Cardiac muscle cell (in vitro differentiated cells and primary cell): Measurements from ENCODE around the gene NAGK. TPM values are rescaled to one million over a fixed set of nuclear protein-coding genes. Genes with fewer than 3 reads are reported as not detected.
"Not testable (repeated sequence)": the region's sequence is repeated elsewhere in the genome, so short reads cannot be mapped to it uniquely, and the experiment has no call there.

Experiments used
- DNase-seq, 2 donors: peaks; one replicate each; pipeline versions ENCODE4 v3.0.0 to v3.0.0-alpha.2; 2010 to 2017; ENCODE audit warnings: low read depth in 1 of 2, low spot score in 1 of 2
- H3K27ac ChIP-seq: fragments of 200-600 bp; sonication (generic); 2 replicates; pipeline ENCODE4 v1.5.1; 2016
- H3K27me3 ChIP-seq: fragments of 200-600 bp; sonication (generic); 2 replicates; pipeline ENCODE4 v1.6.0; 2016; ENCODE audit warnings: control low read depth
- H3K36me3 ChIP-seq: fragments of 200-600 bp; sonication (generic); 2 replicates; pipeline ENCODE4 v1.5.1; 2016; ENCODE audit warnings: control low read depth
- H3K4me1 ChIP-seq: fragments of 200-600 bp; sonication (generic); 2 replicates; pipeline ENCODE4 v1.8.1; 2017; ENCODE audit warnings: low read depth, mild to moderate bottlenecking, mixed run types
- H3K4me3 ChIP-seq: fragments of 200-600 bp; sonication (generic); 2 replicates; pipeline ENCODE4 v1.5.1; 2016; ENCODE audit warnings: mild to moderate bottlenecking
- H3K9me3 ChIP-seq: fragments of 200-600 bp; sonication (generic); 2 replicates; pipeline ENCODE4 v1.5.1; 2017; ENCODE audit warnings: low read depth, mild to moderate bottlenecking, control low read depth
- CTCF ChIP-seq: IDR thresholded peaks from 2 replicates; pipeline ENCODE4 v1.5.1; 2012; ENCODE audit warnings: low read depth, mild to moderate bottlenecking, low read length
- polyA plus RNA-seq: library from polyadenylated mRNA; unstranded; fragments of >200 nt; fragmentation: Nextera tagmentation; extraction: Ambion mirVana; gene quantifications from 2 replicates; pipeline ENCODE4 v1.2.1, GENCODE V29; 2016
- total RNA-seq: library from RNA; depleted of rRNA; stranded (reverse); fragments of >200 nt; gene quantifications from 2 replicates; pipeline ENCODE4 v1.2.3, GENCODE V29; 2016

NAGK gene
- total and polyA plus RNA-seq, 2 experiments from 2014 or later = 49.3 to 129 TPM

GRCh38 chr2:71045151-71045550, 23.3 kb upstream of the NAGK start:
- peaks cover 22% of the 10 kb centered on the region for H3K27me3 ChIP-seq
- no peaks in the 10 kb centered on the region for H3K36me3 ChIP-seq
- H3K4me3 ChIP-seq = no peak overlapping the region
- no peaks in the 10 kb centered on the region for H3K4me1 ChIP-seq
- no peaks in the 10 kb centered on the region for H3K9me3 ChIP-seq
- H3K27ac ChIP-seq = no peak overlapping the region
- no peak for TF ChIP-seq CTCF
- no peak for DNase-seq

GRCh38 chr2:71045865-71046548, 22.4 kb upstream of the NAGK start:
- H3K4me3 ChIP-seq = no peak overlapping the region
- peaks cover 18% of the 10 kb centered on the region for H3K27me3 ChIP-seq
- no peaks in the 10 kb centered on the region for H3K36me3 ChIP-seq
- DNase-seq = no peak
- no peaks in the 10 kb centered on the region for H3K4me1 ChIP-seq
- no peak overlapping the region for H3K27ac ChIP-seq
- H3K9me3 ChIP-seq = no peaks in the 10 kb centered on the region
- TF ChIP-seq CTCF = no peak

DNA sequence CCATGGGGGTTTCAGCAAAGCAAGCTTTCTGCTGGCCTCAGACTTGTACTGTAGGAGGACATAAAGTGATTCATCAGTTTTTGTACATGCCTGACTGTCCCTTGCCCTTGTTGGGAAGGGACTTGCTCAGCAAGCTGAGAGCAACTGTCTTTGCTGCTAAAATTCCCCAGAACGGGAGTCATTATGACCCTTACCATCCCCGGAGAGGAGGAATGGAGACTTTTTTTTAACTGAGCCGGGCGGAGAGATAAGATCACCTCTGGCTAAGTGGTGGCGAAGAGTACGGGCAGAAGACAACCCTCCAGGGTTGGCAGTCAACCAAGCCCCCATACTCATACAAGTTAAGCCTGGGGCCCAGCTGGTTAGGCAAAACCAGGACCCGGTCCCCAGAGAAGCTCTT, 20.4 kb upstream of the NAGK start:
- Histone ChIP-seq H3K36me3 (no peaks in the 10 kb centered on the region), H3K27me3 (peaks cover 19% of the 10 kb centered on the region), H3K4me1 (no peaks in the 10 kb centered on the region), H3K27ac (no peak overlapping the region), H3K4me3 (no peak overlapping the region), H3K9me3 (no peaks in the 10 kb centered on the region)
- no peak for DNase-seq
- TF ChIP-seq CTCF = no peak

DNA sequence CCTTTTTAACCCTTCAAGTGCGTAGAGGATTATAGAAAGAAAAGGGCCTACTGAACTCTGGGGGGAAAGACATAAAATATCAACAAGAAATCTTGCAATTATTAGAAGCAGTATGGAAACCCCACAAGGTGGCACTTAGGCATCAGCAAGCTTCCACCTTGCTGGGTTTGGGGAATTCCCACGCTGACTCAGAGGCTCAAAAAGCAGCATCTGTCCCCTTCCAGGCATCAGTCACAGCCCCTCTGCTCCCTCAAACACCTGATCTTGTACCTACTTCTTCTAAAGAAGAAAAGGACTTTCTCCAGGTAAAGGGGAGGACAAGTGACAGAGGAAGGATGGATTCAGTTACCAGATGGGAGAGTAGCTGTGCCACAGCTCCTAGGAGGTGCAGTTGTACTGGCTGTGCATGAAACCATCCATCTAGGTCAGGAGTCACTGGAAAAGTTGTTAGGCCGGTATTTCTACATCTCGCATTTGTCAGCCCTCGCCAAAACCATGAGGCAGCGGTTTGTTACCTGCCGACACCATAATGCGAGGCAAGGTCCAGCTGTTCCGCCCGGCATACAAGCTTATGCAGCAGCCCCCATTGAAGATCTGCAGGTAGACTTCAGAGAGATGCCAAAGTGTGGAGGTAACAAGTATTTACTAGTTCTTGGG, 18.6 kb upstream of the NAGK start:
- H3K27me3 ChIP-seq = peaks cover 13% of the 10 kb centered on the region
- H3K4me3 ChIP-seq, H3K4me1 ChIP-seq, H3K9me3 ChIP-seq, H3K27ac ChIP-seq, H3K36me3 ChIP-seq, DNase-seq: not testable (repeated sequence)

DNA sequence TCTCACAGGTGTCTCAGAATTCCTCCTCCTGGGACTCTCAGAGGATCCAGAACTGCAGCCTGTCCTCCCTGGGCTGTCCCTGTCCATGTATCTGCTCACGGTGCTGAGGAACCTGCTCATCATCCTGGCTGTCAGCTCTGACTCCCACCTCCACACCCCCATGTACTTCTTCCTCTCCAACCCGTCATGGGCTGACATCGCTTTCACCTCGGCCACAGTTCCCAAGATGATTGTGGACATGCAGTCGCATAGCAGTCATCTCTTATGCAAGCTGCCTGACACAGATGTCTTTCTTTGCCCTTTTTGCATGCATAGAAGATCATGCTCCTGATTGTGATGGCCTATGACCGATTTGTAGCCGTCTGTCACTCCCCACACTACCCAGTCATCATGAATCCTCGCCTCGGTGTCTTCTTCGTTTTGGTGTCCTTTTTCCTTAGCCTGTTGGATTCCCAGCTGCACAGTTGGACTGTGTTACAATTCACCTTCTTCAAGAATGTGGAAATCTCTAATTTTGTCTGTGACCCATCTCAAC, 13.2 kb upstream of the NAGK start:
- not testable (repeated sequence) for H3K4me3 ChIP-seq, H3K27ac ChIP-seq, DNase-seq, H3K9me3 ChIP-seq, H3K4me1 ChIP-seq, H3K36me3 ChIP-seq
- H3K27me3 ChIP-seq = peaks cover 13% of the 10 kb centered on the region

- no peak for DNase-seq
- Histone ChIP-seq H3K4me3 (no peak overlapping the region), H3K36me3 (no peaks in the 10 kb centered on the region), H3K27me3 (no peaks in the 10 kb centered on the region), H3K4me1 (no peaks in the 10 kb centered on the region), H3K9me3 (no peaks in the 10 kb centered on the region), H3K27ac (no peak overlapping the region)
- TF ChIP-seq CTCF = no peak
Measured at GRCh38 chr2:71060211-71060610, 8.2 kb upstream of the NAGK start.
